Right lobe of liver (tissue), 6 donors: Measurements from ENCODE around the gene LRRK2. TPM values are rescaled to one million over a fixed set of nuclear protein-coding genes. Genes with fewer than 3 reads are reported as not detected.

ENCODE experiments used
- ATAC-seq, 4 donors: fragments of 200-7000 bp; cut with Tn5 transposase; one replicate each; pipeline ENCODE4 v1.9.1; 2020; ENCODE audit warnings: mild to moderate bottlenecking in 4 of 4, moderate library complexity in 4 of 4
- DNase-seq, 3 donors: peaks; one replicate each; pipeline ENCODE4 v3.0.0-alpha.2; 2020
- H3K27ac ChIP-seq, 3 donors: fragments of 200-600 bp; one replicate each; pipeline ENCODE4 v1.8.0; 2022
- H3K27me3 ChIP-seq, 2 donors: fragments of 200-600 bp; one replicate each; pipeline ENCODE4 v1.8.0; 2022
- H3K36me3 ChIP-seq, 4 donors: fragments of 200-600 bp; sonication (generic) in 1 of 4; one replicate each; pipeline versions ENCODE4 v1.5.1 to v1.8.0; 2017 to 2022; ENCODE audit warnings: control low read depth in 1 of 4
- H3K4me1 ChIP-seq, 4 donors: fragments of 200-600 bp; sonication (generic) in 1 of 4; one replicate each; pipeline versions ENCODE4 v1.5.1 to v1.8.0; 2017 to 2022; ENCODE audit warnings: control low read depth in 1 of 4
- H3K4me3 ChIP-seq, 3 donors: fragments of 200-600 bp; one replicate each; pipeline ENCODE4 v1.8.0; 2022
- H3K9me3 ChIP-seq, 4 donors: fragments of 200-600 bp; sonication (generic) in 1 of 4; one replicate each; pipeline versions ENCODE4 v1.5.1 to v1.8.0; 2017 to 2022; ENCODE audit warnings: control low read depth in 1 of 4
- POLR2A ChIP-seq: fragments of 450-650 bp; IDR thresholded peaks from one replicate; pipeline ENCODE4 v1.6.1; 2017; ENCODE audit warnings: antibody characterized with exemption, mild to moderate bottlenecking
- WGBS: methylation state at CpG from one replicate; pipeline ENCODE4 v1.1.6; 2018; ENCODE audit warnings: low coverage, low lambda C conversion rate; ENCODE audit not compliant: insufficient coverage; ENCODE audit errors: missing lambda C conversion rate; 5-methylcytosine and 5-hydroxymethylcytosine counted together
- intact Hi-C, 2 donors: fragments of 100-400 bp; cut with DNase I; formaldehyde crosslinking; loops; one replicate each; pipeline versions ENCODE4 v1.11.2 to v1.14.1; 2022
- total RNA-seq, 6 experiments: library from RNA; depleted of rRNA in 2 of 6; stranded (reverse); fragments of >200 nt in 2 of 6; fragmentation: NEBNext Ultra II Directional in 3 of 6; extraction: Animal tissue kit (Norgen Biotek cat#: 25700) in 3 of 6; gene quantifications; one replicate each; pipeline versions ENCODE4 v1.1.0 to v1.2.4, GENCODE V29; 2016 to 2023
- TF ChIP-seq, protein P1 (sequence below), 4 donors: fragments of 200-600 bp in 3 of 4; fragments of 450-650 bp in 1 of 4; IDR thresholded peaks; one replicate each; pipeline versions ENCODE4 v1.5.1 to v1.8.0; 2016 to 2022; ENCODE audit warnings: antibody characterized with exemption in 4 of 4, mild to moderate bottlenecking in 2 of 4
- donor health status: DM: no; HTN: yes; CAD: no.
- donor health status: DM: no; HTN: no; CAD: no.
- donor health status: DM: no; HTN: no; CAD: no.
- donor health status: DM: no; HTN: yes; CAD: no.
- donor health status: DM: no; HTN: yes; CAD: no.

LRRK2 gene
- total RNA-seq, 6 experiments from 2014 or later: 4.1 to 19.1 (median 6.1) TPM

DNA sequence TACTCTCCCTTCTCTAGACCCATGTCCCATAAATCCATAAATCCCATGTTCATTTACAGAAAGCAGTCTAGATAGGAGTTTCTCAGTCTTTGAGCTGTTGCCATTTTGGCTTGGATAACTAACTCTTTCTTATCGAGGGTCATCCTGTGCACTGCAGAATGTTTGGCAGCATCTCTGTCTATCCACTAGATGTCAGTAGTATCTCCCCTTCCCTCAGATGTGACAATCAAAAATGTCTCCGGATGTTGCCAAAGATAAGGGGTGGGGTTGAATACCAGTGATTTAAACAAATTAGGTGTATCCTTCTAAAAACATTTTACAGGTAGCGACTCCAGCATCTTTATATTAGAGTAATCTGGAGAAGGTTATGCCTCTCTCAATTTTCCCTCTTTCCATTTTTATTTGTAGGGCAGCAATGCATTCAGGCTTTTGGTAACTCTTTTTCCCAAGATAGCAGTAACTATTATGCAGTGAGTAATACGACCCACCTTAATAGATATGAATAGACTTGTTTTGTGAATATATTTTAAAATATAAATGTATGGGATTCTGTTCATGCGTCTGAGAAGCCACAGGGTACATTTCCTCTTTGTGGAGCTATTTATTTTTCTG lies 100.7 kb downstream of the LRRK2 start:
- Histone ChIP-seq H3K9me3 (no peaks in the 10 kb centered on the region), H3K4me1 (no peaks in the 10 kb centered on the region), H3K27me3 (no peaks in the 10 kb centered on the region), H3K27ac (no peak overlapping the region), H3K36me3 (peaks cover 0 to 6% (median 0%) of the 10 kb centered on the region in 4 donors), H3K4me3 (no peak overlapping the region)
- ATAC-seq: peak; percentile 87 to 90 (median 88)
- WGBS: 48% methylated on average over 5 of the region's 5 CpGs
- DNase-seq: no peak
- intact Hi-C loops: no loop called here
- TF ChIP-seq, protein P1, sequence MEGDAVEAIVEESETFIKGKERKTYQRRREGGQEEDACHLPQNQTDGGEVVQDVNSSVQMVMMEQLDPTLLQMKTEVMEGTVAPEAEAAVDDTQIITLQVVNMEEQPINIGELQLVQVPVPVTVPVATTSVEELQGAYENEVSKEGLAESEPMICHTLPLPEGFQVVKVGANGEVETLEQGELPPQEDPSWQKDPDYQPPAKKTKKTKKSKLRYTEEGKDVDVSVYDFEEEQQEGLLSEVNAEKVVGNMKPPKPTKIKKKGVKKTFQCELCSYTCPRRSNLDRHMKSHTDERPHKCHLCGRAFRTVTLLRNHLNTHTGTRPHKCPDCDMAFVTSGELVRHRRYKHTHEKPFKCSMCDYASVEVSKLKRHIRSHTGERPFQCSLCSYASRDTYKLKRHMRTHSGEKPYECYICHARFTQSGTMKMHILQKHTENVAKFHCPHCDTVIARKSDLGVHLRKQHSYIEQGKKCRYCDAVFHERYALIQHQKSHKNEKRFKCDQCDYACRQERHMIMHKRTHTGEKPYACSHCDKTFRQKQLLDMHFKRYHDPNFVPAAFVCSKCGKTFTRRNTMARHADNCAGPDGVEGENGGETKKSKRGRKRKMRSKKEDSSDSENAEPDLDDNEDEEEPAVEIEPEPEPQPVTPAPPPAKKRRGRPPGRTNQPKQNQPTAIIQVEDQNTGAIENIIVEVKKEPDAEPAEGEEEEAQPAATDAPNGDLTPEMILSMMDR (IDR thresholded peaks at IDR 0.05): peak; percentile 37 to 70 (median 66)
- TF ChIP-seq POLR2A: no peak

DNA sequence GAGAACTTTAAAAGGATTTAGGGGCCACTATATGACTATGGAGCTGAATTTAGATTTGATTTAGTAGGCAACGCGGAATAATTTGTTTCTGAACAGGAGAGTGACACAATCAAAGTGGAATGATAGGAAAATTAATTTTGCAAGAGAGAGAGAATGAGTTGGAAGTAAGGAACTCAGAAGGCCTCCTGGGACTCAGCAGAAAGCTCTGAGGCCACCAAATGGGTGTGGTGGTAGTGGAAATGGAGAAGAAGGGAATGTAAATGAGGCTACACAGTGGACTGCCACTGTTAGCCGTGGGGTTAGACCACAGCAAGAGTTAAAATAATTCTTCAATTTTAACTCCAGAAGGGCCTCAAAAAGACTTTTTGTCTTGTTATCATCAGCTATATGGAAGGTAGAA lies 102.7 kb downstream of the LRRK2 start:
- peaks cover 0 to 6% (median 2%) of the 10 kb centered on the region in 4 donors for H3K36me3 ChIP-seq
- intact Hi-C loops: no loop called here
- H3K27me3 ChIP-seq: no peaks in the 10 kb centered on the region
- no peak for TF ChIP-seq POLR2A
- TF ChIP-seq, protein P1 (IDR thresholded peaks at IDR 0.05): no peak
- no peak overlapping the region for H3K4me3 ChIP-seq
- DNase-seq: no peak
- no peaks in the 10 kb centered on the region for H3K4me1 ChIP-seq
- no peaks in the 10 kb centered on the region for H3K9me3 ChIP-seq
- no peak for ATAC-seq
- H3K27ac ChIP-seq: no peak overlapping the region
- 89% methylated on average over 3 of the region's 3 CpGs for WGBS

DNA sequence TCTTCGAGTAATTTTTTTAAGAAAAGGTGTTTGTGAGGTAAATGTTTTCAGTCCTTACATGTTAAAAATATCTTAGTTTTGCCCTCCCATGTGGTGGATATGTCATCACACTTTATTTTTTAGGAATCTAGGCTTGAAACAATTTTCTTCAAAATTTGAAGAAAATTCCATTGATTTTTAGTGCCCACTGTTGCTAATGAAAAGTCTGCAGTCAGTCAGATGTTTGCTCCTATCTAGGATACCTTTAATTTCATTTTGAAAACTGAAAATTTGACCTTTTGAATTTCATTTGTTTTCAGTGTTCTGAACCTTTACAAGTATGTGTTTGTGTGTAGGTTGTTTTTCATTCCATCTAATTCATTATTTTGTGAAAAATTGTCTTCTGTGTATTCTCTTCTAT lies 105.4 kb downstream of the LRRK2 start:
- H3K36me3 ChIP-seq: peaks cover 0 to 7% (median 3%) of the 10 kb centered on the region in 4 donors
- no peak for ATAC-seq
- no peak for DNase-seq
- H3K27ac ChIP-seq: no peak overlapping the region
- no peaks in the 10 kb centered on the region for H3K27me3 ChIP-seq
- intact Hi-C loops: no loop called here
- H3K9me3 ChIP-seq: no peaks in the 10 kb centered on the region
- no peaks in the 10 kb centered on the region for H3K4me1 ChIP-seq
- TF ChIP-seq POLR2A: no peak
- TF ChIP-seq, protein P1 (IDR thresholded peaks at IDR 0.05): no peak
- no peak overlapping the region for H3K4me3 ChIP-seq
- 79% methylated on average over 1 of the region's 1 CpG for WGBS

DNA sequence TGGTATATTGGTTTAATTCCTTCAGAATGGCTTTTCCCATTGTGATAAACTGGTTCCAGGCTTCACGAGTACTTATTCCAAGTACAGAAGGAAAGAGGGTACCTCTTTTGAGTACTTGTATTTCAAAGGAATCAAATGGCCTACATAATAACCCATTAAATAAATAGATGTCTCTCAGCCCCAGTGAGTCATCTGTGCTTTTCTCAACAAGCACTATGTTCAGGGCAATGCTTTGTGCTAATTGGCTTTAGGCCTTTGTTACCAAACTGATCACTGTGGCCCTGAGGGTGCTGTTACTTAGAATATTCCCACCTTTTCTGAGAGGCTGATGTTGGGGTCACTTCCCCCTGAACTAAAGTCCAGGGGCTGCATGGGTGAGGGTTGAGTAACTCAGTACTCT lies 107.1 kb downstream of the LRRK2 start:
- no peak for DNase-seq
- H3K27me3 ChIP-seq: no peaks in the 10 kb centered on the region
- no peaks in the 10 kb centered on the region for H3K4me1 ChIP-seq
- no peak for ATAC-seq
- no peaks in the 10 kb centered on the region for H3K9me3 ChIP-seq
- peaks cover 0 to 7% (median 3%) of the 10 kb centered on the region in 4 donors for H3K36me3 ChIP-seq
- intact Hi-C loops: no loop called here
- H3K4me3 ChIP-seq: no peak overlapping the region
- TF ChIP-seq, protein P1 (IDR thresholded peaks at IDR 0.05): no peak
- no peak for TF ChIP-seq POLR2A
- WGBS: 83% methylated on average over 1 of the region's 1 CpG
- no peak overlapping the region for H3K27ac ChIP-seq
